KBM-7 (cell line): ENCODE measurements around the gene KCNH5.
"Not testable (repeated sequence)": the region's sequence is repeated elsewhere in the genome, so short reads cannot be mapped to it uniquely, and the experiment has no call there.

Experiments
- DNase-seq: peaks from one replicate; pipeline ENCODE4 v3.0.0-alpha.2; 2015
- in situ Hi-C: fragments of 300-500 bp; cut with MboI; formaldehyde crosslinking; loops from 2 replicates; pipeline ENCODE4 v1.14.3; 2020; ENCODE audit warnings: low sequenced_read_pairs, low pct_unique_long_range_greater_than_20kb, mixed read lengths

The KCNH5 gene

DNA sequence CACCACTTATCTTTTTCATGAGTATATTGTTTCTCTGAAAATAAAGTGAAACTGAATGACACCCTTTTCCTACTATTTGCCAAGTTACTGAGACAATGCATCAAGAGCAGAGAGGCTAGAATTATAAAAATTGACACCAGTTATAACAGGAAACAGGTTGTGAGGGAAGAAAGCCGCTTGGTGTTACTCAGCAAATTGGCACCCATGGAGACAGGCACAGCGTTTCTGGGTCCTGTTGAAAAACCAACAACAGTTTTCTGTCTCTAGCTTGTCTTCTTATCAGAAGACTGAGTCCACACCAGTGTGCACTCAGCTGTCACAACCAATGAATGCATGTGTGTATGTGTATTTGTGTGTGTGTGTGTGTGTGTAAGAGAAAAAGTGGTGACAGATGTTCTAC, 267.7 kb downstream of the KCNH5 start:
- DNase-seq = no peak
- in situ Hi-C loops = no loop called here

GRCh38 chr14:62776300-62776699, 269.0 kb downstream of the KCNH5 start:
- in situ Hi-C loops = no loop called here
- no peak for DNase-seq

- in situ Hi-C loops = no loop called here
- DNase-seq = no peak
Observed at GRCh38 chr14:62768753-62769152, 276.5 kb downstream of the KCNH5 start.

- in situ Hi-C loops = no loop called here
- DNase-seq = no peak
Observed at GRCh38 chr14:62763951-62764350, 281.3 kb downstream of the KCNH5 start.

- in situ Hi-C loops = no loop called here
- no peak for DNase-seq
Observed at GRCh38 chr14:62759796-62760195, 285.5 kb downstream of the KCNH5 start.

DNA sequence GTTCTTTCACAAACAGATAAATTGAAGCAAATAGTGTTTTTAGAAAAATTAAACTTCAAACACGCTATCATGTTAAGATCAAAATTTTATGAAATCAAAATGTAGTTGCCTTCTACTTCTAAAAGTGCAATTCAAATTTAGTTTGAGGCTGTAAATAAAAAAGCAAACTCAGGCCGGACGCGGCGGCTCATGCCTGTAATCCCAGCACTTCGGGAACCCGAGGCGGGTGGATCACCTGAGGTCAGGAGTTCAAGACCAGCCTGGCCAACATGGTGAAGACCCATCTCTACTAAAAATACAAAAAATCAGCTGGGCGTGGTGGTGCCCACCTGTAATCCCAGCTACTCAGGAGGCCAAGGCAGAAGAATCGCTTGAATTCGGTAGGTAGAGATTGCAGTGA, 298.4 kb downstream of the KCNH5 start:
- in situ Hi-C loops, DNase-seq: not testable (repeated sequence)

DNA sequence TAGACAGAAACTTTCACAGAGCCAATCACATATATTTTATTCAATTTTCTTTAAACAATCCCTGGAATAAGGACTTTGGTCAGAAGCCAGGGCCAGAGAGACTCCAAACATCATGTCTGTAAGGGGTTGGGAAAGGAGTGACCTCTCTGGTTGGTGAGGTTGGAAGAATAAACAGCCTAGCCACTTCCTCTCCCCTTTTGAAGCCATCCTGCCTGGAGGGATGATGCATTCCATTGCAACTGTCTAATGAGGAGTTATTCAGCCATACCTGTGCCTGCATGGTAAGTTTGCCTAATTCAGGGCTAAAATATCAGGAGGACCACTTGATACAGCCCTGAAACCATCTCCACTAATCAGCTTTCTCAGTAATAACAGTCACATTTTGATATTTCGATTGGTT, 299.8 kb downstream of the KCNH5 start:
- DNase-seq = no peak
- in situ Hi-C loops = no loop called here

DNA sequence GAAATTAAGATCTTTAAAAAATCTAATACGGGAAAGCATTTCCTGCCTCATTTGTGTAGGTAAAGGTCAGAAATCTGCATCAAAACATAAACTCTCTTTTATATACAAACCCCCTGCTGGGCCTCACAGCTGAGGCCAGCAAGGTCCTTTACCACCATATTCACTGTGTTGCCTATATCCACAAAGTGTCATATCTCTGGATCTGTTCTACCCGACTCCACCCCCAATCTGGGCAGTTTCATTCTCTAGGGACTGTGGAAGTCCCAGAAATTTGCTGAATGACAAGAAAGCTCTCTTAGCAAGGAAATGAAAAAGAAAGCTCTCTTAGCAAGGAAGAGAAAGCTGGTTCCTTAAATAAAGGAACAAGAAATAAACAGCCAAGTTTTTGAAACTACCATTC, 301.7 kb downstream of the KCNH5 start:
- in situ Hi-C loops = no loop called here
- no peak for DNase-seq

GRCh38 chr14:62743118-62743517, 302.1 kb downstream of the KCNH5 start:
- in situ Hi-C loops = no loop called here
- no peak for DNase-seq

DNA sequence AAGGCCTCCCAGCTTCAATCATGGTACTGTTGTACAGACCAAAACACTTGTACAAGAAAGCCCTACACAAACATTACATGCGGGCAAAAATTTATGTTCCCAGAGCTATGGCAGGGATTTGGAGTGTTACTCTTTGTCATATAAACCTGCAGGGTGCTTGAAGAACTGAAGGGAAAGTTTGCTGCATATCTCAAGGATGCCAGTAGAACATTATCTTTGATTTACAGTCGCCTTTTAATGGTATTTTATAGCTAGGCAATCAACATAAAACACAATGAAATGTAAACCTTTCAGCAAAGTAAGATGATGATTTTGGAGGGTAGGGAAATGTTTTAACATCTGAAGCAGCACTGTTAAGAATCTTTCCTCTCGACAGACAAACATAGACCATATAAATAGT, 305.6 kb downstream of the KCNH5 start:
- in situ Hi-C loops = no loop called here

GRCh38 chr14:62736048-62737043, 308.9 kb downstream of the KCNH5 start:
- in situ Hi-C loops = no loop called here
- DNase-seq = no peak

More for the DNA sequence above, 305.6 kb downstream of the KCNH5 start:
- no peak for DNase-seq

GRCh38 chr14:62734831-62735230, 310.4 kb downstream of the KCNH5 start:
- in situ Hi-C loops = no loop called here
- no peak for DNase-seq

GRCh38 chr14:62722406-62722805, 322.9 kb downstream of the KCNH5 start:
- no peak for DNase-seq
- in situ Hi-C loops = no loop called here

DNA sequence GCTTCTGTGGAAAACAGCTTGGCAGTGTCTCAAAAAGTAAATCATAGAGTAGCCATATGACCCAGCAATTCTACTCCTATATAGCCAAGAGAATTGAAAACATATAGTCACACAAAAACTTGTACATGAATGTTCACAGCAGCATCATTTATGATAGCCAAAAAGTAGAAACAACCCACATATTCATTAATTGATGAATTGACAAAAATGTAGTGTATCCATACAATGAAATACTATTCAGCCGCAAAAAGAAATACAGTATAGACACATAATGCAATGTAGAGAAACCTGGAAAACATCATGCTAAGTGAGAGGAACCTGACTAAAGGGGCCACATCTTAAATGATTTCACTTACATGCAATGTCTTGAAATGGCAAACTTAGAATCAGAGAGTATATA, 326.6 kb downstream of the KCNH5 start:
- no peak for DNase-seq
- in situ Hi-C loops = no loop called here

GRCh38 chr14:62711351-62712023, 333.8 kb downstream of the KCNH5 start:
- DNase-seq = no peak
- in situ Hi-C loops = no loop called here

DNA sequence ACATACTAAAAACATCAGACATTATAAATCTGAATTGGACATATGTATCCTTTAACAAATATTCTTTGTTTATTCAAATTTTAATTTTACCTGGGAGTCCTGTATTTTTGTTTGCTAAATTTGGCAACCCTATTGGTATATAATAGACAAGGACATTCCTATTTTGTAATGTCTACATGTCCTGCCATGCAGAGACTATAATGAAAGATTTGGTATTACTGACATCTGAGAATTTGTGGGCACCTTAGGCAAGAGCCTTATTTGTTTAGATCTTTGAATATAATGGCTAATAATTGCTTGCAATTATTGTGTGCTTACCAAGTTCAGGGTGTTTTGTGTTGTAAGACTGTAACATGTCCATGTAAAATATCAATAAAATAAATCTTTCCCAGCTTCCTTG, 334.4 kb downstream of the KCNH5 start:
- in situ Hi-C loops = no loop called here
- DNase-seq = no peak

DNA sequence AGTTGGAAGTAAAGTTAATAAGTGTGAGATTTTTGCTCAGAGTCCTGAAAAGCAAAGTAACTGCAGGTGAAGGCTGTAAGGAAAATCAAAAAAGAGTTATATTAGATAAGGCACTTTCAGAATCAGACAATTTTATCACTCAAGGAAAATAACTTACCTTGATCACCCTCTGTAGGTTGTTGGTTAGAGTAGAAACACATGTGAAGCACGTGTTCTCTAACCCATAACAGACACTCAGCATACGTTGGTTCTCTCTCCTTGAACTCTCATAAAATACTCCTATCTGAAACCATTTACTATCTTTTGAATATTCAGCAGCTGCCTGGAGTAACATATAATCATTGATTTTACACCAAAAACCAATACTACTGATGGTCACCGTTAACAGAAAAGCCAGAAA, 335.5 kb downstream of the KCNH5 start:
- no peak for DNase-seq
- in situ Hi-C loops = no loop called here

DNA sequence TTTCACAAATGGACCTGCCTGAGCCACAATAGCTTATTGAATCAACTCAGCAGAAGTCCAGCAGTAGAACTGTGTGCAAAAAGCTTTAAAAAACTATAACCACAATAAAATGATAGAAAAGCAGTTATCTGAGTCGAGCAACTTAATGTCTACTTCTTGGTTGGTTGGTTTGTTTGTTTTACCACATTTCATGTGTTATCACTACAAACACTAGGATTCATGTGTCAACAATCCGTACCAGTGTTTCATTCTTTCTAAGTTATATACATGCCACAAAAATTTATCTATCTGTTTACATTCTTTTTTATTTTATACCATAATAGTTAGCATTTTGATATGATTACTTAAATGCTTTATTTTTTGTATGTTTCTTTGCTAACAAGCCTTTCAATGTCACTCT, 339.0 kb downstream of the KCNH5 start:
- DNase-seq = no peak
- in situ Hi-C loops = no loop called here

GRCh38 chr14:62697461-62697860, 347.8 kb downstream of the KCNH5 start:
- in situ Hi-C loops = no loop called here
- DNase-seq = no peak

DNA sequence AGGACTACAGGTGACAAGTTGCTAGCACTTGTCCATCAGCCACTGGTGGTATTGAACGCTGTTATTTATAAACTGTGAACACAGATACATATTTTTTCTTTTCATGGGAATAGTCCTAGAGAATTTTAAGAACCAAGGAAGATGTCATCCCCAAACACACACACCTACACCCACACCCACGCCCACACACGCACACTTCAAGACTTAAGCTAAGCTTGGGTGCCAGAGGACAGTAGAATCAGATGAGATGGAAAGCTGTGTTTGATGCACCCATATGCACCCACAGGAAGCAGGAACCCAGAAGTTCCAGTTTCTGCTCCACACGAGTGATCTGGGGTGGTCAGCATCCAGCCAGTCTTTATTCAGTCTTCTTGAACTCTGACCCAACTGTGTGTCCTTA, 348.3 kb downstream of the KCNH5 start:
- DNase-seq = no peak
- in situ Hi-C loops = no loop called here
